ENCODE results near the gene CPNE6. TPM values are rescaled to one million over a fixed set of nuclear protein-coding genes. Genes with fewer than 3 reads are reported as not detected.

Gene CPNE6
- total RNA-seq, 1 experiment from 2014 or later = not detected

- ATAC-seq (no peak), DNase-seq (no peak)
- BruUV-seq (replicated peaks) = no TSS peak
- H4K20me1 ChIP-seq (ENCODE audit: low read length) = no peaks in the 10 kb centered on the region
- H3K4me2 ChIP-seq (ENCODE audit: low read length) = no peak overlapping the region
- H3K36me3 ChIP-seq (ENCODE audit: low read depth, low read length) = no peaks in the 10 kb centered on the region
- intact Hi-C loops (cut with micrococcal nuclease) = no loop called here
- H3K27ac ChIP-seq (ENCODE audit: low read length) = no peak overlapping the region
- no peak for TF ChIP-seq EZH2phosphoT487 (IDR thresholded peaks at IDR 0.05; ENCODE audit: borderline replicate concordance, low read length)
- TF ChIP-seq, protein P1, sequence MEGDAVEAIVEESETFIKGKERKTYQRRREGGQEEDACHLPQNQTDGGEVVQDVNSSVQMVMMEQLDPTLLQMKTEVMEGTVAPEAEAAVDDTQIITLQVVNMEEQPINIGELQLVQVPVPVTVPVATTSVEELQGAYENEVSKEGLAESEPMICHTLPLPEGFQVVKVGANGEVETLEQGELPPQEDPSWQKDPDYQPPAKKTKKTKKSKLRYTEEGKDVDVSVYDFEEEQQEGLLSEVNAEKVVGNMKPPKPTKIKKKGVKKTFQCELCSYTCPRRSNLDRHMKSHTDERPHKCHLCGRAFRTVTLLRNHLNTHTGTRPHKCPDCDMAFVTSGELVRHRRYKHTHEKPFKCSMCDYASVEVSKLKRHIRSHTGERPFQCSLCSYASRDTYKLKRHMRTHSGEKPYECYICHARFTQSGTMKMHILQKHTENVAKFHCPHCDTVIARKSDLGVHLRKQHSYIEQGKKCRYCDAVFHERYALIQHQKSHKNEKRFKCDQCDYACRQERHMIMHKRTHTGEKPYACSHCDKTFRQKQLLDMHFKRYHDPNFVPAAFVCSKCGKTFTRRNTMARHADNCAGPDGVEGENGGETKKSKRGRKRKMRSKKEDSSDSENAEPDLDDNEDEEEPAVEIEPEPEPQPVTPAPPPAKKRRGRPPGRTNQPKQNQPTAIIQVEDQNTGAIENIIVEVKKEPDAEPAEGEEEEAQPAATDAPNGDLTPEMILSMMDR (conservative IDR thresholded peaks at IDR 0.05; ENCODE audit: low read depth, low read length) = no peak
- TF ChIP-seq EZH2 (IDR thresholded peaks at IDR 0.05; ENCODE audit: low read length, unreplicated experiment) = no peak
- H3K9me2 ChIP-seq (replicated peaks; ENCODE audit: low read length) = no peaks in the 10 kb centered on the region
- no peaks in the 10 kb centered on the region for H3K27me3 ChIP-seq (ENCODE audit: low read length)
- no peaks in the 10 kb centered on the region for H3K9me3 ChIP-seq (ENCODE audit: low read length)
- H3F3A ChIP-seq (ENCODE audit: low read length, unreplicated experiment) = no peaks in the 10 kb centered on the region
- H3K4me1 ChIP-seq (ENCODE audit: insufficient read depth, low read length) = peaks cover 12% of the 10 kb centered on the region
- H3K79me2 ChIP-seq (ENCODE audit: low read length) = no peaks in the 10 kb centered on the region
- no peak overlapping the region for H3K9ac ChIP-seq (ENCODE audit: low read length)
- ChIA-PET CTCF (no interaction called here), POLR2A (ENCODE audit: unreplicated experiment) (no interaction called here)
- H3K4me3 ChIP-seq (ENCODE audit: low read length) = no peak overlapping the region
- no peak overlapping the region for H2AFZ ChIP-seq (ENCODE audit: low read length)
These were observed 11.2 kb downstream of the CPNE6 start for GRCh38 chr14:24082411-24083080.

DNA sequence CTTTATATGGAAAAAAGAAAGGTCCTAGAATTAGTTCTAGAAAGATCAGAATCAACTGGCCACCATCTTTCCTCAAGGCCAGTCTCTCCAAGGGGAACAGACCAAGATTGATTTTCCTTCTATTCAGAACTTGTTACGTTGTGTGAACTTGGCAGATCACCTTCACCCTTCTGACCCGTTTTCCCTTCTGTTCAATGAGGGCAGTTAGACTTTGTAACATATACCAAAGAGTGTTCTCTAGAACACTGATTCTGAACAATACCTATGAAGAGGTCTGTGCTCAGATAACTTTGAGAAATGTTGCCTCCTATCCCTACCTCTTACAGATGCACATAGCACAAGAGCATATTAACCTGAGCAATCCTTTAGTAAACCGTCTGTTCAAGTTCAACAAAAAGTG, 12.1 kb downstream of the CPNE6 start:
- ATAC-seq (no peak), DNase-seq (no peak)
- BruUV-seq (replicated peaks) = no TSS peak
- TF ChIP-seq, protein P1 (conservative IDR thresholded peaks at IDR 0.05; ENCODE audit: low read depth, low read length) = no peak
- TF ChIP-seq EZH2 (IDR thresholded peaks at IDR 0.05; ENCODE audit: low read length, unreplicated experiment) (no peak), EZH2phosphoT487 (IDR thresholded peaks at IDR 0.05; ENCODE audit: borderline replicate concordance, low read length) (no peak)
- Histone ChIP-seq H3K27me3 (ENCODE audit: low read length) (no peaks in the 10 kb centered on the region), H3K36me3 (ENCODE audit: low read depth, low read length) (no peaks in the 10 kb centered on the region), H3K4me1 (ENCODE audit: insufficient read depth, low read length) (peaks cover 12% of the 10 kb centered on the region), H2AFZ (ENCODE audit: low read length) (no peak overlapping the region), H3K9me2 (replicated peaks; ENCODE audit: low read length) (no peaks in the 10 kb centered on the region), H3K9ac (ENCODE audit: low read length) (no peak overlapping the region), H3K4me2 (ENCODE audit: low read length) (no peak overlapping the region), H3F3A (ENCODE audit: low read length, unreplicated experiment) (no peaks in the 10 kb centered on the region), H3K9me3 (ENCODE audit: low read length) (no peaks in the 10 kb centered on the region), H3K27ac (ENCODE audit: low read length) (no peak overlapping the region), H3K4me3 (ENCODE audit: low read length) (no peak overlapping the region), H4K20me1 (ENCODE audit: low read length) (no peaks in the 10 kb centered on the region), H3K79me2 (ENCODE audit: low read length) (no peaks in the 10 kb centered on the region)
- ChIA-PET POLR2A (ENCODE audit: unreplicated experiment) (no interaction called here), CTCF (no interaction called here)
- intact Hi-C loops (cut with micrococcal nuclease) = no loop called here

DNA sequence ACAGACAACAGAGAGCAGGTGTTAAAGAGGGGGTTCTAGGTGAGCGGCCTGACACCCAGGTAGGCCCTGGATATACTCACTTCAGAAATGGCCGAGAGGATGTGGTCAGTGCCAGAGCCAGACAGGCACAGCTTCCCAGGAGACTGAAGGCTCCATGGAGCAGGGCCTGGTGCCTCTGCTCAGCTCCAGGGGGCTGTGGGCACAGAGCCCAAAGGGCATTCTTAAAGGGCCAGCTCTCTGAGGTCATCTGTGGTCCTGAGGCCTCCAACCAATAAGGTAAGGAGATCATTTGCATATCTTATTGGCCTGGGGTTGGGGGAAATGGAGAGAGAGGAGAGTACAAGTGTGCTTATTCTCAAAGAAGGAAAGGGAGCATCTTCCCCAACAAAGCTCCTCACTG, 13.1 kb downstream of the CPNE6 start:
- Histone ChIP-seq H3K36me3 (ENCODE audit: low read depth, low read length) (no peaks in the 10 kb centered on the region), H3K4me1 (ENCODE audit: insufficient read depth, low read length) (peaks cover 12% of the 10 kb centered on the region), H4K20me1 (ENCODE audit: low read length) (no peaks in the 10 kb centered on the region), H3K27ac (ENCODE audit: low read length) (no peak overlapping the region), H3K9me3 (ENCODE audit: low read length) (no peaks in the 10 kb centered on the region), H3F3A (ENCODE audit: low read length, unreplicated experiment) (no peaks in the 10 kb centered on the region), H2AFZ (ENCODE audit: low read length) (no peak overlapping the region), H3K27me3 (ENCODE audit: low read length) (no peaks in the 10 kb centered on the region), H3K9me2 (replicated peaks; ENCODE audit: low read length) (no peaks in the 10 kb centered on the region), H3K9ac (ENCODE audit: low read length) (no peak overlapping the region), H3K79me2 (ENCODE audit: low read length) (no peaks in the 10 kb centered on the region), H3K4me3 (ENCODE audit: low read length) (no peak overlapping the region), H3K4me2 (ENCODE audit: low read length) (no peak overlapping the region)
- no peak for ATAC-seq
- no peak for DNase-seq
- TF ChIP-seq EZH2phosphoT487 (IDR thresholded peaks at IDR 0.05; ENCODE audit: borderline replicate concordance, low read length) = no peak
- no peak for TF ChIP-seq EZH2 (IDR thresholded peaks at IDR 0.05; ENCODE audit: low read length, unreplicated experiment)
- TF ChIP-seq, protein P1 (conservative IDR thresholded peaks at IDR 0.05; ENCODE audit: low read depth, low read length) = no peak
- ChIA-PET POLR2A (ENCODE audit: unreplicated experiment) (no interaction called here), CTCF (no interaction called here)
- intact Hi-C loops (cut with micrococcal nuclease) = no loop called here
- BruUV-seq (replicated peaks) = no TSS peak

Data from PC-3 (cell line).